Neural cell (in vitro differentiated cells): Measurements from ENCODE around the gene TOM1L1.

Experiments used
- CTCF ChIP-seq: fragments of 450-650 bp; IDR thresholded peaks from 2 replicates; pipeline ENCODE4 v1.5.1; 2014; ENCODE audit warnings: antibody characterized with exemption, mild to moderate bottlenecking, moderate library complexity; ENCODE audit not compliant: poor library complexity, severe bottlenecking
- EP300 ChIP-seq: fragments of 450-650 bp; conservative IDR thresholded peaks from 2 replicates; pipeline ENCODE4 v1.6.1; 2014; ENCODE audit warnings: antibody characterized with exemption, mild to moderate bottlenecking, moderate library complexity; ENCODE audit not compliant: poor library complexity, severe bottlenecking
- EZH2 ChIP-seq: fragments of 200-600, 300-800 bp; shearing (Covaris generic), sonication (generic); IDR thresholded peaks from 2 replicates; pipeline ENCODE4 v1.6.1; 2014; ENCODE audit warnings: antibody characterized with exemption, low read length, borderline replicate concordance, mild to moderate bottlenecking; ENCODE audit not compliant: insufficient read depth, poor library complexity, severe bottlenecking
- MXI1 ChIP-seq: fragments of 450-650 bp; conservative IDR thresholded peaks from 2 replicates; pipeline ENCODE4 v1.6.1; 2014; ENCODE audit warnings: antibody characterized with exemption, mild to moderate bottlenecking; ENCODE audit not compliant: poor library complexity, severe bottlenecking
- POLR2AphosphoS5 ChIP-seq: IDR thresholded peaks from 2 replicates; pipeline ENCODE4 v1.6.1; 2012
- RAD21 ChIP-seq: fragments of 450-650 bp; conservative IDR thresholded peaks from 2 replicates; pipeline ENCODE4 v1.6.1; 2014; ENCODE audit warnings: antibody characterized with exemption, mild to moderate bottlenecking, moderate library complexity
- REST ChIP-seq: IDR thresholded peaks from 2 replicates; pipeline ENCODE4 v1.6.1; 2012; ENCODE audit warnings: borderline replicate concordance
- SMC3 ChIP-seq: fragments of 450-650 bp; conservative IDR thresholded peaks from 2 replicates; pipeline ENCODE4 v1.6.1; 2014; ENCODE audit warnings: antibody characterized with exemption, mild to moderate bottlenecking, moderate library complexity; ENCODE audit not compliant: poor library complexity
- TAF1 ChIP-seq: IDR thresholded peaks from 2 replicates; pipeline ENCODE4 v1.6.1; 2012; ENCODE audit warnings: low read depth

- no peak for TF ChIP-seq CTCF
- TF ChIP-seq POLR2AphosphoS5, result no peak
- TF ChIP-seq EZH2, result no peak
- TF ChIP-seq EP300, result no peak
- TF ChIP-seq SMC3, result no peak
- no peak for TF ChIP-seq RAD21
- TF ChIP-seq REST, result no peak
- no peak for TF ChIP-seq MXI1
- no peak for TF ChIP-seq TAF1
Measured at GRCh38 chr17:54902017-54902416, 1.4 kb downstream of the TOM1L1 start.
